BJ (cell line): ENCODE results near the gene SH3PXD2B. TPM values are rescaled to one million over a fixed set of nuclear protein-coding genes. Genes with fewer than 3 reads are reported as not detected.

Experiments used
- CTCF ChIA-PET: fragments of 350-600 bp; formaldehyde crosslinking; extraction: SDS; loops from one replicate; lab custom pipeline; 2021; ENCODE audit warnings: antibody characterized with exemption, inconsistent platforms; lab: Yijun Ruan, JAX
- POLR2A ChIA-PET: fragments of 300-600 bp; sonication (Branson Sonifier 250); formaldehyde crosslinking; extraction: SDS; loops from one replicate; lab custom pipeline; 2021; ENCODE audit warnings: antibody characterized with exemption; lab: Charles Lee
- DNase-seq: peaks from one replicate; pipeline ENCODE4 v3.0.0-alpha.2; 2011; ENCODE audit warnings: low read depth
- H3K27me3 ChIP-seq: 2 replicates; pipeline ENCODE4 v1.6.0; 2011; ENCODE audit warnings: low read length; ENCODE audit not compliant: control insufficient read depth, insufficient read depth
- H3K36me3 ChIP-seq: 2 replicates; pipeline ENCODE4 v1.5.1; 2011; ENCODE audit warnings: low read length; ENCODE audit not compliant: control insufficient read depth, insufficient read depth
- H3K4me3 ChIP-seq: 2 replicates; pipeline ENCODE4 v1.5.1; 2011; ENCODE audit warnings: low read depth, mild to moderate bottlenecking, control low read depth, low read length
- CTCF ChIP-seq: IDR thresholded peaks from 2 replicates; pipeline ENCODE4 v1.5.1; 2011; ENCODE audit warnings: low read depth, mild to moderate bottlenecking, control low read depth, inconsistent platforms, low read length, moderate library complexity; ENCODE audit not compliant: insufficient read depth
- polyA plus RNA-seq: library from polyadenylated mRNA; depleted of rRNA; stranded (reverse); fragments of >200 nt; gene quantifications from 2 replicates; pipeline ENCODE4 v1.2.3, GENCODE V29; 2011

The SH3PXD2B gene
- polyA plus RNA-seq, 1 experiment: 15.5 TPM

- Histone ChIP-seq H3K27me3 (no peaks in the 10 kb centered on the region), H3K36me3 (peaks cover 3% of the 10 kb centered on the region), H3K4me3 (no peak overlapping the region)
- ChIA-PET CTCF (interaction anchor here (0.6 to 3.6 kb wide), 20 partner anchors 9 to 1199 kb away, joined by 3 to 34 read pairs (median 4); no protein-coding TSS in a partner anchor), POLR2A (no interaction called here)
- DNase-seq: no peak
- TF ChIP-seq CTCF: peak; percentile 74
Measured at GRCh38 chr5:172450861-172451695, 3.2 kb downstream of the SH3PXD2B start.

GRCh38 chr5:172450453-172450852 lies 3.9 kb downstream of the SH3PXD2B start:
- POLR2A ChIA-PET: no interaction called here
- TF ChIP-seq CTCF: no peak
- CTCF ChIA-PET: interaction anchor here (1.7 to 3.6 kb wide), 9 partner anchors 10 to 100 kb away, joined by 3 to 34 read pairs (median 7); no protein-coding TSS in a partner anchor
- no peak for DNase-seq
- Histone ChIP-seq H3K4me3 (no peak overlapping the region), H3K36me3 (peaks cover 3% of the 10 kb centered on the region), H3K27me3 (no peaks in the 10 kb centered on the region)

GRCh38 chr5:172448999-172449398 lies 5.3 kb downstream of the SH3PXD2B start:
- no peak for TF ChIP-seq CTCF
- no peak for DNase-seq
- POLR2A ChIA-PET: no interaction called here
- CTCF ChIA-PET: interaction anchor here (1.8 kb wide), 1 partner anchor 42 kb away, joined by 3 read pairs; no protein-coding TSS in a partner anchor
- H3K36me3 ChIP-seq: peaks cover 3% of the 10 kb centered on the region
- H3K27me3 ChIP-seq: no peaks in the 10 kb centered on the region
- no peak overlapping the region for H3K4me3 ChIP-seq

GRCh38 chr5:172447646-172448365 lies 6.5 kb downstream of the SH3PXD2B start:
- DNase-seq: no peak
- POLR2A ChIA-PET: no interaction called here
- CTCF ChIA-PET: interaction anchor here (1.4 kb wide), 1 partner anchor 18 kb away, joined by 6 read pairs; no protein-coding TSS in a partner anchor
- no peak for TF ChIP-seq CTCF
- Histone ChIP-seq H3K27me3 (no peaks in the 10 kb centered on the region), H3K36me3 (peaks cover 3% of the 10 kb centered on the region), H3K4me3 (no peak overlapping the region)
